GM21717 (cell line): Measurements from ENCODE around the gene AKAP13.

Experiments used
- ATAC-seq: cut with Tn5 transposase; IDR thresholded peaks from one replicate; pipeline ENCODE4 v1.9.1; 2021; ENCODE audit warnings: mild to moderate bottlenecking, moderate library complexity; ENCODE audit not compliant: unreplicated experiment

Gene AKAP13

GRCh38 chr15:85386261-85386660 is 5.9 kb downstream of the AKAP13 start:
- ATAC-seq: no peak

GRCh38 chr15:85388566-85389305 is 8.3 kb downstream of the AKAP13 start:
- ATAC-seq: no peak

GRCh38 chr15:85389306-85389650 is 8.9 kb downstream of the AKAP13 start:
- no peak for ATAC-seq

DNA sequence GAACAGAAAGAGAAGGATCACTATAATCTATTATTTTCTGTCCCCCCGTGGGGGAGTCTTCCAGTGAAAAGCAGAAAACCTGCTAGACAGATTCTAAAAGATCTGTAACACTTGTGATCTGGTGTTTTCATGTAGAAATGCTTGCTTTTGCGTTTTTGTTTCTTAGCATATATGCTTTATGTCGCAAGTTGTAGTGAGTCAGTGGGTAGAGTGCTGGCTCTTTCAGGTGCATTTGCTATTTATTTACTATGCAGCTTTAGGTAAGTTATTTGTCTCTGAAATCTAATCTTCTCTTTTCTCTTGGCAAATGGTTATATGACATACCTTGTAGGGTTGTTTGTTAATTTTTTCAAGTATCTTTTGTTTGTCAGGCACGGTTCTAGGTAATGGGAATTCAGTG is 9.4 kb downstream of the AKAP13 start:
- ATAC-seq: no peak

DNA sequence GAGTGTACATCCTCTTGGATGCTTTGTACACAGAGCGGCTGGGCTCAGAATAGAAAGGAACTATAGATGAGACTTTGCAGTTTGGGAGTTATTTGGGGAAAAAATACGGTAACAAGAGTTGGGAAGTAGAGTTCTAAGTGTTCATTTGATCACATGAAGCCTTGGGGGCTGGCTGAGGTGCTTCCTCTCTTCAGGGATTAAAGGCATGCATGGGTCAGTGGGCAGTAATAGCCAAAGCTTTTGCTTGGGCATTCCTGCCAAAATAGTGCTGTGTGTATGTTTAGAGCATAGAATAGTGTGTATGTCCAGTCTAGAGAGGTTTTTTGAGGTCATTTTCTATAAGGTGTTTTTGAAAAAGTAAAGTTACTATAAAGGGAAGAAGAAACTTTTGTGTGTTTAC is 12.8 kb downstream of the AKAP13 start:
- no peak for ATAC-seq

GRCh38 chr15:85394554-85395333 is 14.3 kb downstream of the AKAP13 start:
- no peak for ATAC-seq

DNA sequence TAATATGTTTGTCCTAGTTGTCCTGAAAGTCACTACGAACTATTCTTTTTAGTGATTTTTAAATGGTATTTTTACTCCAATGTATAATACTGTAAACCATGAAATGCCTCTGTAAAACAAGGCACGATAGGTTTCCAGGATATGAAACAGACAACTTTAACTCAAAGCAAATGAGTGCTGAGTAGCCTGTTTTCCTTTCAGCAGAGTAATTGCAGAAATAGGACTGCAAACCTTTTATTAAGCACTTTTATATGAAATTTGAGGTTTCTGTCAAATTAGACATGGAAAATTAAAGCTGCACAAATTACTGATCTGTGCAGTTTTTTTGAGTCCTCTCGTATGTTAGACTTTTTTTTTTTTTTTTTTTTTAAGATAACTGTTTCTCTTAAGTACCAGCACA is 16.2 kb downstream of the AKAP13 start:
- no peak for ATAC-seq

GRCh38 chr15:85397151-85397550 is 16.7 kb downstream of the AKAP13 start:
- ATAC-seq: no peak

DNA sequence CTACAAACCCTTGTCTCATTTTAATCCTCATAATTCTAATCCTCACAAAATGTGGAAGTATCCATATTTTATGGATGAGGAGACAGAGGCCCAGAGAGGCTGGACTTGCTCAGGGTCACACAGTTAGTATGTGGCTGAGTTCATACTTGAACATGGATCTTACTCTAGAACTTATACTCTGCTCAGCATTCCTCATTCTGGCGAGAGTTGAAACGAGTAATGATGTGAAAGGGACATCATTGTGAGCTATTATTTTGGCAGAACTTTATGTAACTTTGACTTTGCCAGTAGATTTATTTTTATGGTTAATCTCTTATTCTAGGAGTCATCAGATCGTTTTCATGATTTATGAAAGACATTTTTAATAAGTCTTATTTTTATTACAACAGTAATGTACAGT is 17.5 kb downstream of the AKAP13 start:
- ATAC-seq: no peak

GRCh38 chr15:85398822-85399221 is 18.4 kb downstream of the AKAP13 start:
- no peak for ATAC-seq

DNA sequence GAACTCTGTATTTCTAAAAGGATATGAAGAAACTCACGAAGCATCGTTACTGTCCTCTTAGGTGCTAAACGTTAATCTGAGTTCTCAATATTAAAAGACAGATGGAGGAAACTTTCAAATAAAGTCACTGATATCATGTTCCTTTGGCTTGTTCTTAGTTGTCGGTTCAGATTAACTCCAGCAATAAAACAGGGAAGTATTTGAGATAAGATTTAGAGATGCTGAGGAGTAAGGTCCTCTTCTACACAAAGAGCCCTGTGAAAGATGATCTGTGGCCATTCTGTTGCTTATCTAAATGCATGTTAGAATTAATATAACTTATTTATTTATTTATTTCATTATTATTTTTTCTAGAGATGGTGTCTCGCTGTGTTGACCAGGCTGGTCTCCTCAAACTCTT is 19.2 kb downstream of the AKAP13 start:
- no peak for ATAC-seq

GRCh38 chr15:85400606-85401005 is 20.2 kb downstream of the AKAP13 start:
- no peak for ATAC-seq

DNA sequence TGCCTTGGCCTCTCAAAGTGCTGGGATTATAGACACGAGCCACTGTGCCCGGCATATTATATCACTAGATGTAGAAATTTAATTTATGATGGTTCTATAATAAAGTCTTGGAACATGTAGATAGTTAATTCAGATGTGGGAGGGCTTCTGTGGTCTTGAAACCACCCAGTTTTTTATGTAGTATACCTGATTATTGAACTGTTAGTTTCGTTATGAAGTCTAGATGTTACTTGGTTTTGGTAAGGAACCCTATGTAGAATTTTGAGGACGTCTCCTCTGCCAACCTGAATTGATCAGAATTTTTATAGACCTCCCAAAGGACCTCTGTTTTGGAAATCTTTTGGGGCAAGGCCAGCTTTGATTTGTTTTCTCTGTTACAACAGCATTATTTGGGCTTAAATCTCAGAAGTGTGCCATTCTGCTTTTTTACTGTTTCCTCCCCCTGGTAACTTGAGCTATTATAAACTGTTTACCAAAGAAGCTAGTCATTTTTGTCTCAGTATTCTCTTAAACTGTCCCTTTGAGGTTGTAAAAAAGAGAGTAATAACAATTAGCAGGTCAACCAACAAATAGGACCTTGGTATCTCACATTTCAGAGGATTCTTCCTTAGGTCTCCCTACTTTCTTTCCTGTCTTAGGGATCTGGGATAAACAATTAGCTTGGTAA is 20.8 kb downstream of the AKAP13 start:
- ATAC-seq: peak; percentile 55

GRCh38 chr15:85402195-85402881 is 21.9 kb downstream of the AKAP13 start:
- no peak for ATAC-seq

DNA sequence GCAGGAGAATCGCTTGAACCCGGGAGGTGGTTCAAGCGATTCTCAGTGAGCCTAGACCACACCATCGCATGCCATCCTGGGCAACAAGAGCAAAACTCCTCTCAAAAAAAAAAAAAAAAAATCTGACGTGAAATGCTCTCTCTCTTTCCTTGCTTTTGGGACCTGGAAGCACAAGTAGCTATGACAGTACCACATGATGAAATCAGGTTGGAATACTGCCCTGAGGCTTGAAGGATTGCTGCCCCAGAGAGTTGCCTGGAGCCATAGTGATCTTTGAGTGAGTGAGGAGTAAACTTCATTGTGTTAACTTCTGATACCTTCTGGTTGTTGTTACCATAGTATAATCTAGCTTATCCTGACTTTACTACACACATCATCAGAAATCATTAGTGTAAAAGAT is 23.3 kb downstream of the AKAP13 start:
- no peak for ATAC-seq

DNA sequence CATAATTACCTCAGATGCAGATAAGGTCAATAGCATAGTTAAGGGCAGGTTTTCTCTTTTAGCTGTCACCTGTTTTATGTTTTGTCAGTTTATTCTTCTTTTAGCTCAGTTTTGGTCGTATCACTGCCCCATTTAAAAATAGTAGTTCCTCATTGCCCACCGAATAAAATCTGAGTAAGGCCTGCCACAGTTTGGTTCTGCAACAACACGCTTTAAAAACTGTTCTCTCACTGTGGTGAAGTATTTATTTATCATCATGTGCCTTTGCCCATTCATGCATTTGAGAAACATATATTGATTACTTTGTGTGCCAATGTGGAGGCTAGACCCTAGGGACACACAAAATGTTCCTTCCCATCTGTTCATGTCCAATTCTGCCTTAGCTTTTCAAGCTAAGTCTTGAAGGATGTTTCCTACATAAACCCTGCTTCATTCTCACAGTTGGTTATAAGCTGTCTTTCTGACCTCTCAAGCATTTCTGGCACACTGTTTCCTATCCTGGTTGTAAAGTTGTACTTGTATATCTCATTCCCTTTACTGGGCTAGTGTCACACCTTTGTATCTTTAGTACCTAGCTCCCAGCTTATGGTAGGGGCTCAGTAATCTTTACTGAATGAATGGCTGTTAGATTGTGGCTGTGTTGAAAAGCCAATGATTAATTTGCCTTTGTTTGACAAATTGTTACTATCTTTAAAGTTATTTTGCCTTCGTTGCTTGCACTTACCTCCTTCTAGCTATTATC is 23.9 kb downstream of the AKAP13 start:
- ATAC-seq: no peak

- ATAC-seq: no peak
Measured at GRCh38 chr15:85404918-85405866, 24.8 kb downstream of the AKAP13 start.

GRCh38 chr15:85406916-85407315 is 26.5 kb downstream of the AKAP13 start:
- no peak for ATAC-seq

DNA sequence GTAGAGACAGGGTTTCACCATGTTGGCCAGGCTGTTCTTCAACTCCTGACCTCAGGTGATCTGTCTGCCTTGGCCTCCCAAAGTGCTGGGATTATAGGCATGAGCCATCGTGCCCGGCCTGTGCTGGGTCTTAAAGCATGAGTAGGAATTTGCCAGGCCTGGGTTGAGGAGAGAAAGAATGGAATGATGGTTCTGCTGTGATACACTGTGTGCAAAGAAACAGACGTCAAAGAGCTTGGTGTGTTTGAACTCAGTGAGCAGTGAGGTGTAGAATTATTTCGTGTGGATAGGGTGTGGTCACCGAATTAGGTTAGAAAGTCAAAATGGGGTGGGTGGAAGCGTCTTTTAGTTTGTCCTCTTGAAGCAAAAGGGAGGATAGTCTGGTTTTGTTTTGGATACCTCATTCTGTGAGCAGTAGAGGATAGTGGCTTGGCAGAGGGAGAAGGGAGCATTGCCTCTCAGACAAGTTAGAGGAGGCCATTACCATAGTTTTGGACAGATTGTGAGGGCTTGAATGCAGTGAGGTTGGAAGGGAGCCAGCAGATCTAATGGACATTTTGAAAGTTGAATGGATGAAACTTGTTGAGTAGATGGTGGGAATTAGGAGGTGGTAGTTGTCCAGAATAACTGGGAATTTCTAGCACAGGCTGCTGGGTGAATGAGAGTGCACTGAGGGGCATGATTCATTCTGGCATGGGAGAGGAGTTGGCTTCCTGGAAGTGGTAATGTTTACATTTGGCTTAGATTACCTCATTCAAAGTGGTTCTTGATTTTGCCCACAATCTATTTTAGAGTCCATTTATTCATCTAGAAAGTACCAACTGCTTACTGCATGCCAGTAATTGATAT is 27.2 kb downstream of the AKAP13 start:
- peak; percentile 50 for ATAC-seq
